OCI-LY3 (cell line): ENCODE results near the gene ITGA4.

Experiments used
- H2AFZ ChIP-seq: fragments of 200-600, 300-600 bp; shearing (Covaris generic); 2 replicates; pipeline ENCODE4 v1.6.0; 2014; ENCODE audit warnings: antibody characterized with exemption, low read depth, low read length
- H3K27ac ChIP-seq: fragments of 200-600, 300-600 bp; sonication (generic); 2 replicates; pipeline ENCODE4 v1.5.1; 2014; ENCODE audit warnings: mild to moderate bottlenecking, low read length, moderate library complexity, mixed read lengths
- H3K27me3 ChIP-seq: fragments of 200-600, 300-600 bp; sonication (generic); 2 replicates; pipeline ENCODE4 v1.6.1; 2014; ENCODE audit warnings: low read depth, low read length, mixed read lengths
- H3K36me3 ChIP-seq: fragments of 200-600, 300-600 bp; sonication (generic); replicated peaks from 2 replicates; pipeline ENCODE3; 2014; ENCODE audit warnings: low read depth, low read length, mixed read lengths
- H3K4me1 ChIP-seq: fragments of 300-600, 200-600 bp; sonication (generic); 2 replicates; pipeline ENCODE4 v1.6.1; 2014; ENCODE audit warnings: low read length, mixed read lengths
- H3K4me2 ChIP-seq: fragments of 200-600, 300-600 bp; sonication (generic); 2 replicates; pipeline ENCODE4 v1.6.1; 2014; ENCODE audit warnings: low read length, mixed read lengths
- H3K4me3 ChIP-seq: fragments of 300-600, 200-600 bp; sonication (generic); 2 replicates; pipeline ENCODE4 v1.5.1; 2014; ENCODE audit warnings: antibody characterized with exemption, mild to moderate bottlenecking, low read length, moderate library complexity
- H3K79me2 ChIP-seq: fragments of 300-600, 200-600 bp; shearing (Covaris generic); 2 replicates; pipeline ENCODE4 v1.6.1; 2014; ENCODE audit warnings: mild to moderate bottlenecking, low read length, mixed read lengths
- H3K9ac ChIP-seq: fragments of 300-600, 200-600 bp; shearing (Covaris generic); 2 replicates; pipeline ENCODE4 v1.6.0; 2014; ENCODE audit warnings: mild to moderate bottlenecking, low read length, moderate library complexity
- H3K9me3 ChIP-seq: fragments of 200-600, 300-600 bp; shearing (Covaris generic); 2 replicates; pipeline ENCODE4 v1.6.1; 2014; ENCODE audit warnings: low read length, mixed read lengths; ENCODE audit not compliant: insufficient read depth
- H4K20me1 ChIP-seq: fragments of 200-600, 300-600 bp; sonication (generic); 2 replicates; pipeline ENCODE4 v1.6.1; 2016; ENCODE audit warnings: low read length, mixed read lengths; ENCODE audit not compliant: insufficient read depth
- EZH2phosphoT487 ChIP-seq: fragments of 200-600 bp; shearing (Covaris generic); IDR thresholded peaks from 2 replicates; pipeline ENCODE4 v1.6.1; 2018; ENCODE audit warnings: antibody characterized with exemption, mixed run types, low read depth
- TF ChIP-seq, protein P1 (sequence below): fragments of 200-600, 300-600 bp; sonication (generic); IDR thresholded peaks from 2 replicates; pipeline ENCODE4 v1.5.1; 2014; ENCODE audit warnings: antibody characterized with exemption, low read length, low read depth

Gene ITGA4

DNA sequence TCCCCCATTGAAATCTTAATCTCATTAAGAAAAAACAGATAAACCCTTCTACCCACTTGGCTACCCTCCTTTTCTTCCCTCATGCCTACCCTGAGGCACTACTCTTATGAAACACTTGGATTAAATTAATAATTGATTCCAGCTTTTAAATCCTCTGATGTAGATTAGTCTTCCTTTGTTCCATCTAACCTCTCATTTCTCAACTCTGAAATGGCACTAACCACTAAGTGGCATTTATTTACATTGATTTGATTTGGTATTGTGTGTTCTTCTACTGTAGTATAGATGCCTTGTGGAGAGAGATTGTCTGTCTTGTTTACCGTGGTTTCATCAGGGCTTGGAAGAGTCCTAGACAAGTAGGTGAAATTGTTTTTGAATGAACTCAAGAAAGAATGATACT, 26.7 kb downstream of the ITGA4 start:
- H3K36me3 ChIP-seq: no peaks in the 10 kb centered on the region
- H3K4me1 ChIP-seq: no peaks in the 10 kb centered on the region
- H3K4me3 ChIP-seq: no peak overlapping the region
- no peak overlapping the region for H3K4me2 ChIP-seq
- no peaks in the 10 kb centered on the region for H3K27me3 ChIP-seq
- H3K9ac ChIP-seq: no peak overlapping the region
- H3K79me2 ChIP-seq: no peaks in the 10 kb centered on the region
- no peaks in the 10 kb centered on the region for H4K20me1 ChIP-seq
- TF ChIP-seq, protein P1, sequence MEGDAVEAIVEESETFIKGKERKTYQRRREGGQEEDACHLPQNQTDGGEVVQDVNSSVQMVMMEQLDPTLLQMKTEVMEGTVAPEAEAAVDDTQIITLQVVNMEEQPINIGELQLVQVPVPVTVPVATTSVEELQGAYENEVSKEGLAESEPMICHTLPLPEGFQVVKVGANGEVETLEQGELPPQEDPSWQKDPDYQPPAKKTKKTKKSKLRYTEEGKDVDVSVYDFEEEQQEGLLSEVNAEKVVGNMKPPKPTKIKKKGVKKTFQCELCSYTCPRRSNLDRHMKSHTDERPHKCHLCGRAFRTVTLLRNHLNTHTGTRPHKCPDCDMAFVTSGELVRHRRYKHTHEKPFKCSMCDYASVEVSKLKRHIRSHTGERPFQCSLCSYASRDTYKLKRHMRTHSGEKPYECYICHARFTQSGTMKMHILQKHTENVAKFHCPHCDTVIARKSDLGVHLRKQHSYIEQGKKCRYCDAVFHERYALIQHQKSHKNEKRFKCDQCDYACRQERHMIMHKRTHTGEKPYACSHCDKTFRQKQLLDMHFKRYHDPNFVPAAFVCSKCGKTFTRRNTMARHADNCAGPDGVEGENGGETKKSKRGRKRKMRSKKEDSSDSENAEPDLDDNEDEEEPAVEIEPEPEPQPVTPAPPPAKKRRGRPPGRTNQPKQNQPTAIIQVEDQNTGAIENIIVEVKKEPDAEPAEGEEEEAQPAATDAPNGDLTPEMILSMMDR: no peak
- H2AFZ ChIP-seq: no peak overlapping the region
- H3K27ac ChIP-seq: no peak overlapping the region
- no peaks in the 10 kb centered on the region for H3K9me3 ChIP-seq

DNA sequence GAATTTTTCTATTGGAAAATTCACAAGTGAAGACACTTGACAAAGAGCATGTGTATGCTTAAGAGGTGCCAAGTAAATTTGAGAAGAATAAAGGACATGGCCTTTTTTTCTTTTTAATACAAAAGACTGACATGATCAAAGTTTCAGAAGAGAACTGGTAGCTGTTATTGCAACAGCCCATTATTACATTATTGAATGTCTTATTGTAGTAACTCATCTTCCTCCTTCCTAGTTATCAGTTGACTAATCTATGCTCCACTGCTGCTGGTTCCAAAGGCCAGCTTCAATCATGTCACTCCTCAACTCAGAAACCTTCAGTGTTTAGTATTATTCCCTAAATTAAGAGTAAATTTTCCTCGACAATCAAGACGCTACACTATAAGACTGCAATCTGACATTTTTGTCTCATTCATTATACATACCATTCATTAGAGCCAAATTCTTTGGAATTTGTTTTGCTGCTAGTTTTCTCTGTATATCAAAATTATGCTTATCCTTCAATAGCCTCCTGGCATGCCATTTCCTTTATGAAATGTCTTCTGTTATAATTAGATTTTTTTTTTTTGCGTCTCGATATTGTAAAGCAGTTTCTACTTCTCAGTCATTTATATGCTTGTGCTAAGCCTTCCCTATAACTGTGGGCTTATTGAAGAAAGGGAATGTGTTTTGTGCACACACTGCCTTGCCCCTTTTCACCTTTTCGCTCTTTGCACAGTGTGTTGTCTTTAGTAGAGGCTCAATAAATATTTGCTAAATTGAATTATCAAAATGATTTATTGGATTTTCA, 27.9 kb downstream of the ITGA4 start:
- Histone ChIP-seq H3K4me1 (no peaks in the 10 kb centered on the region), H3K4me3 (no peak overlapping the region), H3K27ac (no peak overlapping the region), H3K9ac (no peak overlapping the region), H4K20me1 (no peaks in the 10 kb centered on the region), H3K4me2 (no peak overlapping the region), H3K36me3 (no peaks in the 10 kb centered on the region), H3K27me3 (no peaks in the 10 kb centered on the region), H3K9me3 (no peaks in the 10 kb centered on the region), H3K79me2 (no peaks in the 10 kb centered on the region), H2AFZ (no peak overlapping the region)
- no peak for TF ChIP-seq EZH2phosphoT487
- TF ChIP-seq, protein P1: no peak

DNA sequence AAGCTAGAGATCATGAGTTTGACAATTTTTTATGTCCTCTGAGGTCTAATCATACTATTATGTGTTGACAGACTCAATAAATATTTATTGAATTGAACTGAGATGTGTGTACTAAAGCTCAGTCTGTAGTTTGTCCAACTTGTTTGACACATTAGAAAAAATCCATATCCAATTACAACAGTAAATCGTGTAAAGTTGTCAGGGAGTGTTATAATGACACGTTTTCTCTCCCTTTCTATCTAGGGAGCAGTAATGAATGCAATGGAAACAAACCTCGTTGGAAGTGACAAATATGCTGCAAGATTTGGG, 28.4 kb downstream of the ITGA4 start:
- H3K79me2 ChIP-seq: no peaks in the 10 kb centered on the region
- H3K4me2 ChIP-seq: no peak overlapping the region
- H3K9ac ChIP-seq: no peak overlapping the region
- H3K27me3 ChIP-seq: no peaks in the 10 kb centered on the region
- H3K4me1 ChIP-seq: no peaks in the 10 kb centered on the region
- H3K36me3 ChIP-seq: no peaks in the 10 kb centered on the region
- no peak overlapping the region for H3K4me3 ChIP-seq
- no peaks in the 10 kb centered on the region for H4K20me1 ChIP-seq
- H3K27ac ChIP-seq: no peak overlapping the region
- TF ChIP-seq, protein P1: no peak
- no peak for TF ChIP-seq EZH2phosphoT487
- no peak overlapping the region for H2AFZ ChIP-seq
- no peaks in the 10 kb centered on the region for H3K9me3 ChIP-seq

DNA sequence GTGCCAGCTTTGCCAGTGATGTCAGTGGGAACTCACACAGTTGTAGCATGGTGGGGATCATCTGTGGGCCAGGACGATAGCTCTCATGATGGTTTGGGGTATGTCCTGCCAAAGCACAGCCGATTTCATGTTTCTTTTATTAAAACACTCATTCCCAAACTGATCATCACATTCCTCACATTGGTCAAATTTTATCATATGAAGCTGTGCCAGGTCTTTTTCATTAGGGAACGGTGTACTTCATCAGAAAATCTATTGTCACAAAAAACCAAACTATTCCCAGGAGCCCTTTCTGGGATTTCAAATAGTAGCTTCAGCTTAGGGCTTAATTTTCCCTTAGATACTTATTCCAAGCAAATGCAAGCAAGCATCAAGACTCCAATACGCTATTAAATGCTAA, 42.0 kb downstream of the ITGA4 start:
- H3K4me2 ChIP-seq: no peak overlapping the region
- no peak overlapping the region for H3K27ac ChIP-seq
- no peaks in the 10 kb centered on the region for H3K9me3 ChIP-seq
- H3K27me3 ChIP-seq: no peaks in the 10 kb centered on the region
- H3K36me3 ChIP-seq: no peaks in the 10 kb centered on the region
- H4K20me1 ChIP-seq: no peaks in the 10 kb centered on the region
- H3K79me2 ChIP-seq: no peaks in the 10 kb centered on the region
- no peak overlapping the region for H3K9ac ChIP-seq
- TF ChIP-seq EZH2phosphoT487: no peak
- TF ChIP-seq, protein P1: no peak
- H2AFZ ChIP-seq: no peak overlapping the region
- no peak overlapping the region for H3K4me3 ChIP-seq
- no peaks in the 10 kb centered on the region for H3K4me1 ChIP-seq
